ENCODE data around the gene SAMMSON. TPM values are rescaled to one million over a fixed set of nuclear protein-coding genes. Genes with fewer than 3 reads are reported as not detected.

The SAMMSON gene
- total RNA-seq, result 0.04 TPM
- under 1 TPM in 4 of 8 donors, not detected in 4; 0.14 to 0.49 (median 0.17) TPM for polyA plus RNA-seq (ENCODE audit: insufficient read depth in 1 of 8, insufficient read length in 8 of 8, low replicate concordance in 1 of 8)
- long read RNA-seq, donor 1, result 0 reads
- long read RNA-seq, donor 2, result 0 reads
- long read RNA-seq, donor 3, result 0 reads
- long read RNA-seq, donor 4, result 0 reads
- long read RNA-seq, donor 5, result 0 reads
- long read RNA-seq, donor 6, result 0 reads
- long read RNA-seq, donor 7, result 0 reads
- long read RNA-seq, donor 8, result 0 reads
- long read RNA-seq, donor 9, result 0 reads
- long read RNA-seq, donor 10, result 0 reads
- long read RNA-seq, donor 11, result 0 reads

GRCh38 chr3:69999140-70000027, at the start of gene SAMMSON:
Gene SAMMSON (plus strand): TSS chr3:69999733.
- peak; percentile 14 for DNase-seq
- no peaks in the 10 kb centered on the region for H3K36me3 ChIP-seq (ENCODE audit: control insufficient read depth, insufficient read depth, low read length)
- peaks cover 6% of the 10 kb centered on the region for H3K4me1 ChIP-seq (ENCODE audit: control insufficient read depth, insufficient read depth, low read length)
- H3K4me3 ChIP-seq (ENCODE audit: low read length), result no peak within 1 kb of the TSS
- no peaks in the 10 kb centered on the region for H3K9me3 ChIP-seq (replicated peaks; ENCODE audit: control insufficient read depth, low read depth, low read length)
- H3K27me3 ChIP-seq (ENCODE audit: control insufficient read depth, insufficient read depth, low read length), result no peaks in the 10 kb centered on the region
- 96% methylated on average over 16 of the region's 29 CpGs for WGBS (ENCODE audit: insufficient coverage)
- H3K27ac ChIP-seq (ENCODE audit: low read length), result no peak within 1 kb of the TSS

- no peaks in the 10 kb centered on the region for H3K36me3 ChIP-seq (ENCODE audit: control insufficient read depth, insufficient read depth, low read length)
- no CpG with 5 or more reads among the region's 3 CpGs for WGBS (ENCODE audit: insufficient coverage)
- no peak for DNase-seq
- no peak overlapping the region for H3K4me3 ChIP-seq (ENCODE audit: low read length)
- H3K27me3 ChIP-seq (ENCODE audit: control insufficient read depth, insufficient read depth, low read length), result no peaks in the 10 kb centered on the region
- no peaks in the 10 kb centered on the region for H3K9me3 ChIP-seq (replicated peaks; ENCODE audit: control insufficient read depth, low read depth, low read length)
- no peaks in the 10 kb centered on the region for H3K4me1 ChIP-seq (ENCODE audit: control insufficient read depth, insufficient read depth, low read length)
- H3K27ac ChIP-seq (ENCODE audit: low read length), result no peak overlapping the region
Measured at GRCh38 chr3:69951616-69952015, 47.9 kb upstream of the SAMMSON start.

- Histone ChIP-seq H3K4me3 (ENCODE audit: low read length) (no peak overlapping the region), H3K36me3 (ENCODE audit: control insufficient read depth, insufficient read depth, low read length) (peaks cover 6% of the 10 kb centered on the region), H3K27me3 (ENCODE audit: control insufficient read depth, insufficient read depth, low read length) (no peaks in the 10 kb centered on the region), H3K9me3 (replicated peaks; ENCODE audit: control insufficient read depth, low read depth, low read length) (no peaks in the 10 kb centered on the region), H3K27ac (ENCODE audit: low read length) (no peak overlapping the region), H3K4me1 (ENCODE audit: control insufficient read depth, insufficient read depth, low read length) (no peaks in the 10 kb centered on the region)
- WGBS (ENCODE audit: insufficient coverage), result 67% methylated on average over 1 of the region's 7 CpGs
- no peak for DNase-seq
Measured at GRCh38 chr3:69959581-69959980, 40.0 kb upstream of the SAMMSON start.

GRCh38 chr3:69961706-69962439, 37.7 kb upstream of the SAMMSON start:
- H3K27ac ChIP-seq (ENCODE audit: low read length), result no peak overlapping the region
- H3K4me1 ChIP-seq (ENCODE audit: control insufficient read depth, insufficient read depth, low read length), result no peaks in the 10 kb centered on the region
- H3K27me3 ChIP-seq (ENCODE audit: control insufficient read depth, insufficient read depth, low read length), result no peaks in the 10 kb centered on the region
- no peak overlapping the region for H3K4me3 ChIP-seq (ENCODE audit: low read length)
- DNase-seq, result no peak
- H3K36me3 ChIP-seq (ENCODE audit: control insufficient read depth, insufficient read depth, low read length), result peaks cover 6% of the 10 kb centered on the region
- no peaks in the 10 kb centered on the region for H3K9me3 ChIP-seq (replicated peaks; ENCODE audit: control insufficient read depth, low read depth, low read length)
- WGBS (ENCODE audit: insufficient coverage), result no CpG with 5 or more reads among the region's 5 CpGs

- DNase-seq, result no peak
- Histone ChIP-seq H3K27ac (ENCODE audit: low read length) (no peak overlapping the region), H3K9me3 (replicated peaks; ENCODE audit: control insufficient read depth, low read depth, low read length) (no peaks in the 10 kb centered on the region), H3K36me3 (ENCODE audit: control insufficient read depth, insufficient read depth, low read length) (peaks cover 6% of the 10 kb centered on the region), H3K4me3 (ENCODE audit: low read length) (no peak overlapping the region), H3K27me3 (ENCODE audit: control insufficient read depth, insufficient read depth, low read length) (no peaks in the 10 kb centered on the region), H3K4me1 (ENCODE audit: control insufficient read depth, insufficient read depth, low read length) (no peaks in the 10 kb centered on the region)
- WGBS (ENCODE audit: insufficient coverage), result no CpG with 5 or more reads among the region's 3 CpGs
Measured at GRCh38 chr3:69963643-69964042, 35.9 kb upstream of the SAMMSON start.

GRCh38 chr3:69967156-69967555, 32.4 kb upstream of the SAMMSON start:
- Histone ChIP-seq H3K36me3 (ENCODE audit: control insufficient read depth, insufficient read depth, low read length) (no peaks in the 10 kb centered on the region), H3K4me1 (ENCODE audit: control insufficient read depth, insufficient read depth, low read length) (no peaks in the 10 kb centered on the region), H3K27ac (ENCODE audit: low read length) (no peak overlapping the region), H3K9me3 (replicated peaks; ENCODE audit: control insufficient read depth, low read depth, low read length) (no peaks in the 10 kb centered on the region), H3K27me3 (ENCODE audit: control insufficient read depth, insufficient read depth, low read length) (no peaks in the 10 kb centered on the region), H3K4me3 (ENCODE audit: low read length) (no peak overlapping the region)
- DNase-seq, result no peak
- WGBS (ENCODE audit: insufficient coverage), result no CpG with 5 or more reads among the region's 6 CpGs

- H3K27me3 ChIP-seq (ENCODE audit: control insufficient read depth, insufficient read depth, low read length), result no peaks in the 10 kb centered on the region
Measured at GRCh38 chr3:69970827-69971226, 28.7 kb upstream of the SAMMSON start.

GRCh38 chr3:69972672-69973071, 26.9 kb upstream of the SAMMSON start:
- no peaks in the 10 kb centered on the region for H3K36me3 ChIP-seq (ENCODE audit: control insufficient read depth, insufficient read depth, low read length)
- no peak overlapping the region for H3K4me3 ChIP-seq (ENCODE audit: low read length)
- no CpG with 5 or more reads among the region's 4 CpGs for WGBS (ENCODE audit: insufficient coverage)
- H3K9me3 ChIP-seq (replicated peaks; ENCODE audit: control insufficient read depth, low read depth, low read length), result peaks cover 2% of the 10 kb centered on the region
- no peaks in the 10 kb centered on the region for H3K4me1 ChIP-seq (ENCODE audit: control insufficient read depth, insufficient read depth, low read length)
- no peak for DNase-seq
- H3K27ac ChIP-seq (ENCODE audit: low read length), result no peak overlapping the region
- no peaks in the 10 kb centered on the region for H3K27me3 ChIP-seq (ENCODE audit: control insufficient read depth, insufficient read depth, low read length)

More at GRCh38 chr3:69970827-69971226, 28.7 kb upstream of the SAMMSON start:
- no CpG with 5 or more reads among the region's 5 CpGs for WGBS (ENCODE audit: insufficient coverage)
- Histone ChIP-seq H3K9me3 (replicated peaks; ENCODE audit: control insufficient read depth, low read depth, low read length) (no peaks in the 10 kb centered on the region), H3K4me3 (ENCODE audit: low read length) (no peak overlapping the region), H3K4me1 (ENCODE audit: control insufficient read depth, insufficient read depth, low read length) (no peaks in the 10 kb centered on the region), H3K27ac (ENCODE audit: low read length) (no peak overlapping the region), H3K36me3 (ENCODE audit: control insufficient read depth, insufficient read depth, low read length) (no peaks in the 10 kb centered on the region)
- DNase-seq, result peak; percentile 36

GRCh38 chr3:69976021-69976420, 23.5 kb upstream of the SAMMSON start:
- WGBS (ENCODE audit: insufficient coverage), result no CpG with 5 or more reads among the region's 2 CpGs
- H3K27me3 ChIP-seq (ENCODE audit: control insufficient read depth, insufficient read depth, low read length), result no peaks in the 10 kb centered on the region
- no peaks in the 10 kb centered on the region for H3K4me1 ChIP-seq (ENCODE audit: control insufficient read depth, insufficient read depth, low read length)
- no peak for DNase-seq
- peaks cover 14% of the 10 kb centered on the region for H3K9me3 ChIP-seq (replicated peaks; ENCODE audit: control insufficient read depth, low read depth, low read length)
- H3K27ac ChIP-seq (ENCODE audit: low read length), result no peak overlapping the region
- H3K4me3 ChIP-seq (ENCODE audit: low read length), result no peak overlapping the region
- no peaks in the 10 kb centered on the region for H3K36me3 ChIP-seq (ENCODE audit: control insufficient read depth, insufficient read depth, low read length)
